ENCODE measurements around the gene ZNF317. TPM values are rescaled to one million over a fixed set of nuclear protein-coding genes. Genes with fewer than 3 reads are reported as not detected.
A peak's percentile ranks its signal among the peaks of the same experiment; 100 is the strongest.
"Not testable (repeated sequence)": the region's sequence is repeated elsewhere in the genome, so short reads cannot be mapped to it uniquely, and the experiment has no call there.

Gene ZNF317
- polyA plus RNA-seq, 4 donors, result 27.4 to 40.8 (median 38.1) TPM

DNA sequence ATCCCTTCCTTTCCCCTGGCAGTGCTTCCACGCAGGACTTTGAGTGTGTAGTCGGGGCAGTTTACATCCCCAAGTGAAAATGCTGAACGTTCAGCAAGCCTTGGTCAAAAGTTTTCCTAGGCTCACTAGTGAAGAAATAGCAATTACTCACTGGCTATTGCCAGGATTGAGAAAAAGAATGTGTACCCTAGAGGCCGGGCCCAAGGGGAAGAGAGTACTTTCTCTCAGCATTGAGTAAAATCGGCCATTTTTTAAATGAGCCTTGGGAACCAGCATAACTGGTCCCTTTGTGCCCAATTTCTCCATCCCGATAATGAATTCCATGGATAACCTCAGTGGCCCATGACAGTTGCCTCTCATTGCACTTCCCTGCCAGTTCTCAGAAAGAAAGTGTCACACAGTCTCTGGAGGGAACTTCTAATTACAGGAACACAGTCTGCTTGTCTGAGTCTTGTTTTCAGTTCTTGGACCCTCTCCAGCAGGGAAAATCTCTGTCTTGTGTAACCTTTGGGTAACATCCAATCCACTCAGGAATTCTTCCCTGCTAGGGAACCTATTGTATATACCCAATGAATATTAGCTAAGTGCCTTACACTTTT, 31.3 kb downstream of the ZNF317 start:
- no peak for DNase-seq (ENCODE audit: low read depth in 4 of 4, low spot score in 3 of 4)

GRCh38 chr19:9175326-9175725, 35.1 kb downstream of the ZNF317 start:
- DNase-seq (ENCODE audit: low read depth in 4 of 4, low spot score in 3 of 4), result no peak

DNA sequence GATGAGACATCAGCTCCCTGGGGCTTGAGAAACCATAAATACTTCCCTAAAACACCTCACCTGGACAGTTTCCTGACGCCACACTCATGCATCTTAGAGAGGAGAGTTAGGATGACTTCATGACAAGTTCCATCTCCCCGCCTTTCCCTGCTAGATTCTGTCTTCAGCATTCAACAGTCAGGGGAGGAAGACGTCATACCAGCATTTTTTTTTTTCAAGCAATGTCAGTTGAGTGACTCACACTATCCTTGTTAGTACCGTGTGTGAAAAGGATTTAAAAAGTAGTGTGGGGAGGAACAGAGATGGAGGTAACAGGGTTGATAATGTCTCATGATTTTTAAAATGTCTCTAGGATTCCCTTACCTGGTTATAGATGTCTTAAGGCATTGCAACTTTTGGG, 38.7 kb downstream of the ZNF317 start, which contains the start of gene OR7D2:
Gene OR7D2, plus strand, starts transcription at position 79 of the 400 bp plus-strand sequence. CDS start 6,803 bp downstream, outside the sequence.
- no peak for DNase-seq (ENCODE audit: low read depth in 4 of 4, low spot score in 3 of 4)

DNA sequence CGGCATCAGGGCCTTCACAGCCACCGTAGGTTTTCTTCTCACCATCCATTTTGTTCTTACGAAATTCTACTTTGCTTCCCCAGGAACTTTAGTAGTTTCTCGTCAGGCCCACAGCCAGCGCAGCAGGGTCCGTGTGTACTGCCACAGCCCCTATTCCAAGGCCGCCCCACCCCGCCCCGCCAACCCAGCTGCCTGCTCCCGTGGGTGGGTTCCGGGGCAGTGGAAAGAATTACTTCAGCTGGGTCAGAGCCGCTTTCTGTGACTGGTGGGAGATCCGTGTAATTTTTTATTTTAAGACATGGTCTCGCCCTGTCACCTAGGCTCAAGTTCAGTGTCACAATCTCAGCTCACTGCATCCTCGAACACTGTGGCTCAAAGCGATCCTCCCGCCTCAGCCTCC, 42.8 kb downstream of the ZNF317 start:
- DNase-seq (ENCODE audit: low read depth in 4 of 4, low spot score in 3 of 4), result no peak

- DNase-seq (ENCODE audit: low read depth in 4 of 4, low spot score in 3 of 4), result no peak
Observed at GRCh38 chr19:9187191-9187590, 47.0 kb downstream of the ZNF317 start.

- DNase-seq (ENCODE audit: low read depth in 4 of 4, low spot score in 3 of 4), result no peak
Observed at GRCh38 chr19:9189535-9189934, 49.3 kb downstream of the ZNF317 start.

DNA sequence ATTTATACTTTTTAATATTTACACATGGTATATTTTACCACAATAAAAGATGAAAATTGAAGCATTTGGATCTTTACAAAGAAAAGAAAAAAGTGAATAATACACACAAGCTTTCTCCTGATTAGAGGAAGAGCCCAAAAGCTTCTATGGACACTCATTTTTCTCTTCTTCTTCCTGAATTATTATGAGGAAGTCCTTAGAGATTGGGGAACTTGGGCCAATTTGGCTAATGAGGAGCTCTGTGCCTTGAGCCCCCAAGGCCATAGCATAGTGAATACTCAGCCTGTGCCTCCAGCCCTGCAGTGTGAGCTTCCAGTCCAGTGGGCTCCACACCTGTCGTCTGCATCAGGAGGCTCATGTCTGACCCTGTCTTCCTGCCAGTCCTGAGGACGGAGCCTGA, 57.8 kb downstream of the ZNF317 start:
- not testable (repeated sequence) for DNase-seq (ENCODE audit: low read depth in 4 of 4, low spot score in 3 of 4)

DNA sequence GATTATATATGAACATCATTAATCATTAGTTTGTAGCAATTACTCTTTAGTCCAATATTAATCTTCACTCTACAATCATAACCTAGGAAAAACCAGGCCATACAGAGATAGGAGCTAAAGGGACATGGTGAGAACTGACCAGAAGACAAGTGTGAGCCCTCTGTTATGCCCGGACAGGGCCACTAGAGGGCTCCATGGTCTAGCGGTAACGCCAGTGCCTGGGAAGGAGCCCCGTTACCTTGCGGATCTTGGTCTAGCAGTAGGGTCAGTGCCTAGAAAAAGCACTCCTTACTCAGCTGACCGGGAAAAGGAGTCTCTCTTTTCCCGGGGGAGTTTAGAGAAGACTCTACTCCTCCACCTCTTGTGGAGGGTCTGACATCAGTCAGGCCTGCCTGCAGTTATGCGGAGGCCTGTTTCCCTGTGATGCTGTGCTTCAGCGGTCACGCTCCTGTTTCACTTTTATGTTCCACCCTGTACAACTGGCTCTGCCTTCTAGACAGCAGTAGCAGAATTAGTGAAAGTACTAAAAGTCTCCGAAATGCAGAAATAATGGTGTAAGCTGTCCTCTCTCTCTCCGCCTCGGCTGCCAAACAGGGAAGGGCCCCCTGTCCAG, 65.4 kb downstream of the ZNF317 start:
- DNase-seq (ENCODE audit: low read depth in 4 of 4, low spot score in 3 of 4), result peak; percentile 24 to 60 (median 36)

Other genes with a start within 250 kb of the ZNF317 start
- under 1 TPM; 0.14 to 0.22 (median 0.17) TPM for gene MUC16, start 130.0 kb upstream of the ZNF317 start, polyA plus RNA-seq (ENCODE audit: insufficient read length in 4 of 4)
- under 1 TPM in 3 of 4 donors, not detected in 1; 0.05 to 0.09 (median 0.07) TPM for gene OR1M1, start 53.3 kb upstream of the ZNF317 start, polyA plus RNA-seq (ENCODE audit: insufficient read length in 4 of 4)
- gene OR7G2, start 32.9 kb upstream of the ZNF317 start, polyA plus RNA-seq (ENCODE audit: insufficient read length in 4 of 4), result under 1 TPM in 1 of 4 donors, not detected in 3; 0.05 TPM
- gene OR7G1, start 24.6 kb upstream of the ZNF317 start, polyA plus RNA-seq (ENCODE audit: insufficient read length in 4 of 4), result not detected
- gene OR7G3, start 13.4 kb upstream of the ZNF317 start, polyA plus RNA-seq (ENCODE audit: insufficient read length in 4 of 4), result not detected
- under 1 TPM; 0.05 to 0.13 (median 0.09) TPM for gene OR7D2, start 38.6 kb downstream of the ZNF317 start, polyA plus RNA-seq (ENCODE audit: insufficient read length in 4 of 4)
- under 1 TPM in 3 of 4 donors, not detected in 1; 0.03 to 0.04 (median 0.03) TPM for gene OR7D4, start 79.2 kb downstream of the ZNF317 start, polyA plus RNA-seq (ENCODE audit: insufficient read length in 4 of 4)
- not detected for gene OR7E24, start 110.5 kb downstream of the ZNF317 start, polyA plus RNA-seq (ENCODE audit: insufficient read length in 4 of 4)
- 1 to 10 TPM; 6.3 to 7.5 (median 7.0) TPM for gene ZNF699, start 169.4 kb downstream of the ZNF317 start, polyA plus RNA-seq (ENCODE audit: insufficient read length in 4 of 4)
- gene ZNF559, start 183.8 kb downstream of the ZNF317 start, polyA plus RNA-seq (ENCODE audit: insufficient read length in 4 of 4), result 10 to 100 TPM; 60.9 to 72.3 (median 70.1) TPM
- 10 to 100 TPM; 10.9 to 12.6 (median 11.2) TPM for gene ZNF177, start 222.6 kb downstream of the ZNF317 start, polyA plus RNA-seq (ENCODE audit: insufficient read length in 4 of 4)

All from left renal pelvis (tissue), 4 donors.